T-helper 2 cell treated with Interferon-gamma antibody and Interleukin-4, amounts not matched to agents 100 ng/mL and 5 ng/mL, for 36 hours (primary cell): Measurements from ENCODE around the gene FIGNL2. TPM values are rescaled to one million over a fixed set of nuclear protein-coding genes. Genes with fewer than 3 reads are reported as not detected.

Experiments used
- intact Hi-C: fragments of 100-400 bp; cut with micrococcal nuclease; formaldehyde crosslinking; loops from one replicate; pipeline ENCODE4 v1.15.1; 2023
- total RNA-seq: library from RNA; stranded (reverse); gene quantifications from 2 replicates; pipeline ENCODE4 v1.2.3, GENCODE V29; 2022

The FIGNL2 gene
- total RNA-seq, 1 donor from 2014 or later: 0.25 TPM

- intact Hi-C loops: no loop called here
These were observed 7.3 kb upstream of the FIGNL2 start for GRCh38 chr12:51855586-51856428.

DNA sequence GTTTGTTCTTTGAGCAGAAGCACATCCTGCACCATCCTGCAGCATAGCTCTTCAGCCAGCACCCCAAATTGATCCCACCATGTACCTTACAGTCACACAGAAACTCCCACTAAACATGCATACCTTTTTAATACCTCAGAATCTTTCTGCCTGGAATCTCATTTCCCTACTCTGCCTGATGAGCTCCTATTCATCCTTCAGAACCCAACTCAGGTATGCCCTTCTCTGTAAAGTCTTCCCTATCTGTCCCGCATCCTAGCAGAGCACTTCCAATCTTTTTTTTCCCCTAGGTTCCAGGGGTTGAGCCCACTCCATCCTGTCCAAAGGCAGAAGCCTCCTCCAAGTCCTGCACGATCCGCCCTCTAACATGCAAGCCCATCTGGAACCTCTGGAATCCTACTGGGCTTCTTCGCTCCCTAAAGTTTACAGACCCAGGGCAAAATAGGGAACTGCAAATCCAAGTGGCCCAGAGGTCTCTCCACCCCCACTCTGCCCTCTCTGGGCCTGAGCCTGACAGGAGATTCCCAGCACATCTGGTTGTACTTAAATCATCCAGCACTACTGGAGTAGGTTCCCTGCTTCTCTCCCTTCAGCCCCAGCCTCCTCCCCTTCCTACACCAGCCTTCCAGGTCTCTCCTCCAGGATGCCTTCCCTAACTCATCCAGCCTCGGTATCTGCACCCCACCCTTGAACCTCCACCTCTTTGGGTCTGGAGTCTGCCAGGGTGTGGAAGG, 4.1 kb upstream of the FIGNL2 start:
- intact Hi-C loops: no loop called here

DNA sequence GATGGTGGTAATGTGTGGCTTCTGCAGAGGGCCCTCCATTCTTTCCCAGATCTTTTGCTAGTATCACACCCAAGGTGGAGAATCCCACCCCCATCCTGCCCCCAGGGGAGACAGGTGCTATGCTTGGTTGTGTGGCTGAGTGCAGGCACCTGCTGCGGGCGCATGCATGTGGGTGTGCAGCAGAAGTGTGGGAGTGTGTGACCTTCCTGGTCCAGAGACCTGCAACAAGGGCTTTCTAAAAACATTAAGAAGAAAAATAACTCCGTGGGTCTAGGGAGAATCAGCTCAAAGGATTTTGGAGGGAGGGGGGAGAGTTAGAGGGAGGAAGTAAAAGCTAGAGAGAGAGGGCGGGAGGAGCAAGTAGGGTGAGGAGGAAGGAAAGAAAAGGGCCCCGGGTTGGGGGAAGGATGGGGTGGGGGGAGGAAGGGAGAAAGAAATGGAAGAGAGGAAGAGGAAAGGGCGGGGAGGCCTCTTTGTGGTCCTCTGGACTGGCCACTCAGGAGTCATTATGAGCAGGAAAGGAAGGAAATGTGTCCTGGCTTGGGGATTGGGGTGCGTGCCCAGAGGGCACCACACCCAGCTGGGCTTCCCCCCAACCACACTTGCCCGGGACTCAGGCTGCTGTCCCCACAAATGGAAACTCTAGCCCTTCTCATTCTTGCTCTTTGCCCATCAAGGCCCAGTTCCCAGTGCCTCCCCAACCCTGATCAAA, 3.1 kb upstream of the FIGNL2 start:
- intact Hi-C loops: no loop called here

- intact Hi-C loops: no loop called here
These were observed 2.4 kb upstream of the FIGNL2 start for GRCh38 chr12:51850965-51851299.

- intact Hi-C loops: no loop called here
These were observed 1.8 kb upstream of the FIGNL2 start for GRCh38 chr12:51850081-51850964.

- intact Hi-C loops: no loop called here
These were observed 570 bp upstream of the FIGNL2 start for GRCh38 chr12:51848841-51849735.

GRCh38 chr12:51847643-51848325, 734 bp downstream of the FIGNL2 start:
- intact Hi-C loops: no loop called here

- intact Hi-C loops: no loop called here
These were observed 1.4 kb downstream of the FIGNL2 start for GRCh38 chr12:51846911-51847642.

GRCh38 chr12:51846271-51846691, 2.2 kb downstream of the FIGNL2 start:
- intact Hi-C loops: no loop called here

GRCh38 chr12:51845482-51845881, 3.0 kb downstream of the FIGNL2 start:
- intact Hi-C loops: no loop called here

DNA sequence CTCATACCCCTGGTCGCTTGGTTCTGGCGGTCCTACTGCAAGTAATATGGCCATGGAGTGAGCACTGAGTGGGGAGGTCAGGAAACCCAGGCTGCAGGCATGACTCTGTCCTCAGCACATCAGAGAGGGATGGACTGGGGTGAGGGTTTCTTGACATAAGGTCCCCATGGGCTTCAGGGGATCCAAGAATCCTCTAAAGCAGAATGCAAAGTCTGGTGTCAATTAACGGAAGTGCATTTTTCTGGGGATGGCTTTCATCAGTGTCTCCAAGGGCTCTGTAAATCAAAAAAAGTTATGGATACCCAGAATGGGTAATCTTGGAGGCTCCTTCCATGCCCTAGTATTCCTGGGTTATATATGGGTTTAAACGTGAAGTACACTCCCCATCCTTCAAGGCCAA, 3.7 kb downstream of the FIGNL2 start:
- intact Hi-C loops: no loop called here

- intact Hi-C loops: no loop called here
These were observed 6.8 kb downstream of the FIGNL2 start for GRCh38 chr12:51841727-51842126.

DNA sequence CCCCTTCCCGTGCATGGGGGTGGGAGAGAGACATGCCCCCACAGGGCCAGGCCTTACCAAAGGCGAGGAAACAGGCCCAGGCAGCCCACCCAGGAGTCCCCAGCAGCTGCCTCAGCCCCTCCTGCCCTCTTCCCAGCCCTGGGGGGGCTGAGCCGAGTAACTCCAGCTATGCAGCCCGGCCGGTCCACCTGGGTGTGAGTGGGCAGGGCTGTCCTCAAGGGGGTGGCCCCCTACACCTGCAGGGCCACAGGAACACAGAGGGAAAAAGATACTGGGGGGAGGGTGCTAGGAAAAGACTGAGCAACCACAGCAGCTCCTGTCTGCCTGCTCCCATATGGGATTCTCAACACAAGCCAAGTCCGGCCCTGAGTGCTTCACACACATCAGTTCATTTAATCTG, 7.6 kb downstream of the FIGNL2 start:
- intact Hi-C loops: no loop called here

GRCh38 chr12:51839310-51839947, 9.1 kb downstream of the FIGNL2 start:
- intact Hi-C loops: no loop called here

- intact Hi-C loops: no loop called here
These were observed 9.8 kb downstream of the FIGNL2 start for GRCh38 chr12:51838762-51839161.

DNA sequence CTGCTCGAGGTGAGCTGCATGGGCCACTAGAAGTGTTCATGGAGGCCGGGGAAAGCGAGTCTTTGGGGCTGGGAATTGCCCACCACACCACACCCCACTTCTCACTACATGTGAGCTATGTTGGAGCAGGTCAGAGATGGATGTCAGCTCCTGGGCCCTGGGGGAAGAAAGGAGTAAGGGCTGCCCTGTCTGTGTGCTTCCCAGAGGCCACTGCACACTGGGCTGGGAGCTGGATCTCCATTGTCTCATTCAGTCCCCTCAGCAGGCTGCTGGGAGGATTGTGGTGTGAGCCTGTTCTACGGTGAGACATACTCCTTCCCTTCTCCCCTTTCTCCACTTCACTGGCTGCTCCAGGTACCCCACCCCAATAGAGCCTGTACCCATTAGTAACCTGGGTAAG, 10.5 kb downstream of the FIGNL2 start:
- intact Hi-C loops: no loop called here

- intact Hi-C loops: no loop called here
These were observed 11.2 kb downstream of the FIGNL2 start for GRCh38 chr12:51837286-51837685.

DNA sequence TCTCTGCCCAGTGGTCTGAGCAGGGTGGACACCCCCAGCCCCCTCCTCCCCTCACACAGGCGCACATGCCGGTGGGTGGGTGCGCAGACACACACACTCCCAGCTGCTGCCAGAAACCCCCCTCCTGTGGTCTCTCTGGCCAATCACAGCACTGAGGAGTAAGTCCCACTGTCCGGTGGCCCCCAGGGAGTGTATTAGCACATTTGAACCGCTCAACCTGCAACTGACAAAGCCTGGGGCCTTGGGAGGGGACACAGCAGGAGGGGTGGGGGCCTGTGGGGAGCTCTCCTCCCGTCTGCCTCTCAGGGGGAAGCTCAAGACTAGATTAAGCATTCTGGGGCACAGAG, 11.7 kb downstream of the FIGNL2 start:
- intact Hi-C loops: no loop called here
